Measurements from ENCODE around the gene PSMC5. TPM values are rescaled to one million over a fixed set of nuclear protein-coding genes. Genes with fewer than 3 reads are reported as not detected.

The PSMC5 gene
- total and polyA plus RNA-seq, 9 of the 15 experiments (the other 6 are each of a cell fraction or from before 2014, with no cell fraction given), result 89.2 to 393 (median 161) TPM

DNA sequence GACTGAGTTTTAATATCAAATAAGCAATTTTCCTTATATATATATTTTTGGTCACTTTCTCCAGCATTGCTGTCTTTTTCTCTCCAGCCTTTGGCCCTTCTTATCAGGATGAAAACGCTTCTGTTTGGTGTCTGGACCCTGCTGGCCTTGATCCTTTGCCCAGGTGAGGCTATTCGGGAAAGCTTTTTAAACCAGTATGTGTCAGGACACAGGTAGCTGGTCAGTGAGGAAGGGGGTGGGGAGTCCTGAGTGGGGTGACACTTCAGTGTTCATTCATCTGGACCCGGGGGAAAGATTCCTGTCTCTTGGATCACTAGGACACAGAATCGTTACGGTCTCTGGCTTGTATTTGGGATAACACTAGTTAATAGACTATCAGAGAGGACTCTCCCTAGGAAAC lies 27.5 kb downstream of the PSMC5 start:
- H3K36me3 ChIP-seq (ENCODE audit: control insufficient read depth, insufficient read depth, low read length), result peaks cover 33% of the 10 kb centered on the region; the same call in 2 of the 3 replicates
- peaks cover 25% of the 10 kb centered on the region for H3K79me2 ChIP-seq (ENCODE audit: control insufficient read depth, insufficient read depth, low read length)
- intact Hi-C loops (cut with micrococcal nuclease) (no loop called here), in situ Hi-C loops (cut with MboI) (no loop called here)
- no peaks in the 10 kb centered on the region; the same call in 1 of the 2 replicates for H3K9me3 ChIP-seq (replicated peaks; ENCODE audit: control insufficient read depth, insufficient read depth, low read depth, low read length)
- no peak overlapping the region for H2AFZ ChIP-seq (ENCODE audit: low read depth, low read length)
- H3K9me1 ChIP-seq (ENCODE audit: control insufficient read depth, insufficient read depth, low read length), result no peaks in the 10 kb centered on the region
- 0 out of 4 replicates have a peak overlapping the region, but pooled peaks of 1 of the 2 experiments have one; percentile 36 for H3K9ac ChIP-seq (ENCODE audit: insufficient read depth in 1 of 2, low read depth in 2 of 2, low read length in 2 of 2)
- H3K4me2 ChIP-seq (ENCODE audit: insufficient read depth, low read length), result no peak overlapping the region
- BruUV-seq (replicated peaks), result no TSS peak
- H3K4me3 ChIP-seq, result no peak overlapping the region
- peaks cover 9 to 12% of the 10 kb centered on the region in 2 experiments; a peak in 4 of 5 replicates for H3K4me1 ChIP-seq (replicated peaks in 1 of 2; ENCODE audit: control insufficient read depth in 2 of 2, insufficient read depth in 2 of 2, low read length in 2 of 2)
- DNase-seq (ENCODE audit: extremely low read depth in 1 of 4, low spot score in 3 of 4), result no peak
- ATAC-seq, result no peak
- CTCF ChIA-PET (ENCODE audit: low intra/inter-chr PET ratio), result no interaction called here
- no peak overlapping the region for H3K27ac ChIP-seq (ENCODE audit: extremely low read depth, low read depth, low read length)
- H3K27me3 ChIP-seq (ENCODE audit: control insufficient read depth in 2 of 2, insufficient read depth in 2 of 2, low read length in 2 of 2), result no peaks in the 10 kb centered on the region
- no peak for FAIRE-seq
- TF ChIP-seq KLF10 (CRISPR knock-in tag; IDR thresholded peaks at IDR 0.05), result no peak
- no peaks in the 10 kb centered on the region; the same call in 1 of the 2 replicates for H4K20me1 ChIP-seq (replicated peaks; ENCODE audit: control insufficient read depth, insufficient read depth, low read length)
- POLR2A ChIA-PET, result interaction anchor here (1.3 kb wide), 1 partner anchor 12 kb away, joined by 5 read pairs; the partner anchor contains the start of gene SMARCD2
- WGBS (ENCODE audit: insufficient coverage, low coverage, missing lambda C conversion rate), result 72% methylated on average over 5 of the region's 5 CpGs

DNA sequence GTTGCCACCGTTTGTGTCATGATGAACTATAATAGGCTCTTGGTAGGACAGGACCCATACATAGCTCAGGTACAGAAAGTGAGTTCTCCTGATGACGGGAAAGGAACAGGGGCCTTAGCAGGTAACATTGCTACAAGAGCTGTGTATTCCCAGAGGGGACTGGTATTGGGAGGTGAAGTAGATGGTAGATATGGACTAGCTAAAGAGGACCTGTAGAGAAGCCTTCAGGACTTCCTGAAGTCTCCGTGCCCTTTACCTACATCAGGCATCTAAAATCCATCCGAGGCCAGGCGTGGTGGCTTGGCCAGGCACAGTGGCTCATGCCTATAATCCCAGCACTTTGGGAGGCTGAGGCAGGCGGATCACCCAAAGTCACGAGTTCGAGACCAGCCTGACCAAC lies 28.0 kb downstream of the PSMC5 start:
- ChIA-PET POLR2A (no interaction called here), CTCF (ENCODE audit: low intra/inter-chr PET ratio) (no interaction called here)
- no peak overlapping the region for H2AFZ ChIP-seq (ENCODE audit: low read depth, low read length)
- no peak for DNase-seq (ENCODE audit: extremely low read depth in 1 of 4, low spot score in 3 of 4)
- intact Hi-C loops (cut with micrococcal nuclease), result no loop called here
- ATAC-seq, result no peak
- no peaks in the 10 kb centered on the region; the same call in 1 of the 2 replicates for H4K20me1 ChIP-seq (replicated peaks; ENCODE audit: control insufficient read depth, insufficient read depth, low read length)
- H3K4me2 ChIP-seq (ENCODE audit: insufficient read depth, low read length), result no peak overlapping the region
- WGBS (ENCODE audit: insufficient coverage, low coverage, missing lambda C conversion rate), result 87% methylated on average over 7 of the region's 8 CpGs
- H3K4me3 ChIP-seq, result no peak overlapping the region
- H3K27ac ChIP-seq (ENCODE audit: extremely low read depth, low read depth, low read length), result no peak overlapping the region
- FAIRE-seq, result no peak
- peaks cover 20% of the 10 kb centered on the region for H3K79me2 ChIP-seq (ENCODE audit: control insufficient read depth, insufficient read depth, low read length)
- no TSS peak for BruUV-seq (replicated peaks)
- in situ Hi-C loops (cut with MboI), result no loop called here
- peaks cover 7 to 8% of the 10 kb centered on the region in 2 experiments; a peak in 3 of 5 replicates for H3K4me1 ChIP-seq (replicated peaks in 1 of 2; ENCODE audit: control insufficient read depth in 2 of 2, insufficient read depth in 2 of 2, low read length in 2 of 2)
- H3K36me3 ChIP-seq (ENCODE audit: control insufficient read depth, insufficient read depth, low read length), result peaks cover 37% of the 10 kb centered on the region; the same call in 2 of the 3 replicates
- no peaks in the 10 kb centered on the region for H3K27me3 ChIP-seq (ENCODE audit: control insufficient read depth in 2 of 2, insufficient read depth in 2 of 2, low read length in 2 of 2)
- no peak overlapping the region for H3K9ac ChIP-seq (ENCODE audit: insufficient read depth in 1 of 2, low read depth in 2 of 2, low read length in 2 of 2)
- no peaks in the 10 kb centered on the region; the same call in 1 of the 2 replicates for H3K9me3 ChIP-seq (replicated peaks; ENCODE audit: control insufficient read depth, insufficient read depth, low read depth, low read length)
- no peaks in the 10 kb centered on the region for H3K9me1 ChIP-seq (ENCODE audit: control insufficient read depth, insufficient read depth, low read length)
- TF ChIP-seq TRIM24 (IDR thresholded peaks at IDR 0.05) (no peak), ZNF134 (CRISPR knock-in tag; conservative IDR thresholded peaks at IDR 0.05) (no peak), RCOR1 (IDR thresholded peaks at IDR 0.05; ENCODE audit: borderline replicate concordance in 1 of 2, low read depth in 2 of 2, low read length in 2 of 2) (no peak), MEIS2 (IDR thresholded peaks at IDR 0.05; ENCODE audit: partially characterized antibody) (no peak), ZBTB7A (IDR thresholded peaks at IDR 0.05; ENCODE audit: borderline replicate concordance, control insufficient read depth, low read depth, low read length) (no peak), NFYB (IDR thresholded peaks at IDR 0.05; ENCODE audit: extremely low read depth, insufficient read length) (no peak), ZNF41 (CRISPR knock-in tag; conservative IDR thresholded peaks at IDR 0.05) (no peak), MAFG (tag; conservative IDR thresholded peaks at IDR 0.05) (no peak)
- TF ChIP-seq, protein P1, sequence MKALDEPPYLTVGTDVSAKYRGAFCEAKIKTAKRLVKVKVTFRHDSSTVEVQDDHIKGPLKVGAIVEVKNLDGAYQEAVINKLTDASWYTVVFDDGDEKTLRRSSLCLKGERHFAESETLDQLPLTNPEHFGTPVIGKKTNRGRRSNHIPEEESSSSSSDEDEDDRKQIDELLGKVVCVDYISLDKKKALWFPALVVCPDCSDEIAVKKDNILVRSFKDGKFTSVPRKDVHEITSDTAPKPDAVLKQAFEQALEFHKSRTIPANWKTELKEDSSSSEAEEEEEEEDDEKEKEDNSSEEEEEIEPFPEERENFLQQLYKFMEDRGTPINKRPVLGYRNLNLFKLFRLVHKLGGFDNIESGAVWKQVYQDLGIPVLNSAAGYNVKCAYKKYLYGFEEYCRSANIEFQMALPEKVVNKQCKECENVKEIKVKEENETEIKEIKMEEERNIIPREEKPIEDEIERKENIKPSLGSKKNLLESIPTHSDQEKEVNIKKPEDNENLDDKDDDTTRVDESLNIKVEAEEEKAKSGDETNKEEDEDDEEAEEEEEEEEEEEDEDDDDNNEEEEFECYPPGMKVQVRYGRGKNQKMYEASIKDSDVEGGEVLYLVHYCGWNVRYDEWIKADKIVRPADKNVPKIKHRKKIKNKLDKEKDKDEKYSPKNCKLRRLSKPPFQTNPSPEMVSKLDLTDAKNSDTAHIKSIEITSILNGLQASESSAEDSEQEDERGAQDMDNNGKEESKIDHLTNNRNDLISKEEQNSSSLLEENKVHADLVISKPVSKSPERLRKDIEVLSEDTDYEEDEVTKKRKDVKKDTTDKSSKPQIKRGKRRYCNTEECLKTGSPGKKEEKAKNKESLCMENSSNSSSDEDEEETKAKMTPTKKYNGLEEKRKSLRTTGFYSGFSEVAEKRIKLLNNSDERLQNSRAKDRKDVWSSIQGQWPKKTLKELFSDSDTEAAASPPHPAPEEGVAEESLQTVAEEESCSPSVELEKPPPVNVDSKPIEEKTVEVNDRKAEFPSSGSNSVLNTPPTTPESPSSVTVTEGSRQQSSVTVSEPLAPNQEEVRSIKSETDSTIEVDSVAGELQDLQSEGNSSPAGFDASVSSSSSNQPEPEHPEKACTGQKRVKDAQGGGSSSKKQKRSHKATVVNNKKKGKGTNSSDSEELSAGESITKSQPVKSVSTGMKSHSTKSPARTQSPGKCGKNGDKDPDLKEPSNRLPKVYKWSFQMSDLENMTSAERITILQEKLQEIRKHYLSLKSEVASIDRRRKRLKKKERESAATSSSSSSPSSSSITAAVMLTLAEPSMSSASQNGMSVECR (CRISPR knock-in tag; IDR thresholded peaks at IDR 0.05), result no peak
- TF ChIP-seq, protein P2, sequence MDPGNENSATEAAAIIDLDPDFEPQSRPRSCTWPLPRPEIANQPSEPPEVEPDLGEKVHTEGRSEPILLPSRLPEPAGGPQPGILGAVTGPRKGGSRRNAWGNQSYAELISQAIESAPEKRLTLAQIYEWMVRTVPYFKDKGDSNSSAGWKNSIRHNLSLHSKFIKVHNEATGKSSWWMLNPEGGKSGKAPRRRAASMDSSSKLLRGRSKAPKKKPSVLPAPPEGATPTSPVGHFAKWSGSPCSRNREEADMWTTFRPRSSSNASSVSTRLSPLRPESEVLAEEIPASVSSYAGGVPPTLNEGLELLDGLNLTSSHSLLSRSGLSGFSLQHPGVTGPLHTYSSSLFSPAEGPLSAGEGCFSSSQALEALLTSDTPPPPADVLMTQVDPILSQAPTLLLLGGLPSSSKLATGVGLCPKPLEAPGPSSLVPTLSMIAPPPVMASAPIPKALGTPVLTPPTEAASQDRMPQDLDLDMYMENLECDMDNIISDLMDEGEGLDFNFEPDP (CRISPR knock-in tag; IDR thresholded peaks at IDR 0.05), result no peak

Measured in K562 (cell line).